Stomach smooth muscle (tissue), 2 donors: Measurements from ENCODE around the gene BICD1.

Experiments
- H3K27ac ChIP-seq: one replicate; pipeline ENCODE4 v1.7.0; 2013; ENCODE audit warnings: mild to moderate bottlenecking, low read length, inconsistent platforms
- H3K27me3 ChIP-seq, 2 donors: one replicate each; pipeline ENCODE4 v1.7.0; 2013; ENCODE audit warnings: low read length in 2 of 2; ENCODE audit not compliant: insufficient read depth in 2 of 2, control insufficient read depth in 1 of 2
- H3K36me3 ChIP-seq, 2 donors: one replicate each; pipeline ENCODE4 v1.7.0; 2013; ENCODE audit warnings: low read length in 2 of 2; ENCODE audit not compliant: control insufficient read depth in 2 of 2, insufficient read depth in 2 of 2
- H3K4me1 ChIP-seq: one replicate; pipeline ENCODE4 v1.7.0; 2013; ENCODE audit warnings: low read length; ENCODE audit not compliant: control insufficient read depth, insufficient read depth
- H3K4me3 ChIP-seq, 2 donors: one replicate each; pipeline ENCODE4 v1.7.0; 2013; ENCODE audit warnings: low read length in 2 of 2
- H3K9ac ChIP-seq, 2 donors: one replicate each; pipeline ENCODE4 v1.7.0; 2013; ENCODE audit warnings: low read length in 2 of 2, mild to moderate bottlenecking in 1 of 2
- H3K9me3 ChIP-seq, 2 donors: one replicate each; pipeline ENCODE4 v1.7.0; 2013; ENCODE audit warnings: low read length in 2 of 2; ENCODE audit not compliant: control insufficient read depth in 2 of 2
- donor health status: healthy.
- donor health status: Pancreatic carcinoma.

BICD1 gene

DNA sequence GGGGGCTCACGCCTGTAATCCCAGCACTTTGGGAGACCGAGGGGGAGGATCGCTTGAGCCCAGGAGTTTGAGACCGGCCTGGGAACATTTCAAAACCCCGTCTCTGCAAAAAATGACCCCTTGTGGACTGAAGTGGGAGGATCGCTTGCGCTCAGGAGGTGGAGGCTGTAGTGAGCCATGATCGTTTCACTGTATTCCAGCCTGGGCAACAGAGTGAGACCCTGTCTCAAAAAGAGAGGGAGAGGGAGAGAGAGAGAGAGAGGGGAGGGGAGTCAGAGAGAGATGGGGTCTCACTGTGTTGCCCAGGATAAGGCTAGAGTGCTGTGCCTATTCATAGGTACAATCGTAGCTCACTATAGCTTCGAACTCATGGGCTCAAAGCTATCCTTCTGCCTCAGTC is 295.5 kb downstream of the BICD1 start:
- Histone ChIP-seq H3K4me1 (peaks cover 15% of the 10 kb centered on the region), H3K9ac (no peak overlapping the region), H3K4me3 (no peak overlapping the region), H3K27me3 (no peaks in the 10 kb centered on the region), H3K36me3 (no peaks in the 10 kb centered on the region), H3K27ac (no peak overlapping the region), H3K9me3 (no peaks in the 10 kb centered on the region)

DNA sequence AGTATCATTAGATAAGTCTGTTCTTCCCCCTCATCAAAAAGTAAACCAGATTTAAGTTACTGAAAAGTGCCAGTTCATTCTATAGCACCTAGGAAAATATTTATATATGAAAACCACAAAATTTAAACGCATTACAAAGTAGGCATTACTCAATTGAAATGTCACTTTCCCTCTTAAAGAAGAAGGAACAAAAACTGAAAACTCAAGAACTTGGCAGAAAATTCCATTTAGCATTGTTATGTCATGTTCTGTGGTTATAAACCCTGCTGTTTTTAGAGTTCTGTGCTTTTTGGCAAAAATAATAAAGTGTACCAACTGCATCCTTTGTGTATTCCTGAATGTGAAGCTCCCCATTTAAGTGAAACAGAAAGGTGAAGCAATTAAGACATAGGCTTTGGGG is 296.3 kb downstream of the BICD1 start:
- H3K4me1 ChIP-seq, result peaks cover 15% of the 10 kb centered on the region
- no peaks in the 10 kb centered on the region for H3K36me3 ChIP-seq
- no peaks in the 10 kb centered on the region for H3K27me3 ChIP-seq
- H3K4me3 ChIP-seq, result no peak overlapping the region
- no peak overlapping the region for H3K27ac ChIP-seq
- no peaks in the 10 kb centered on the region for H3K9me3 ChIP-seq
- no peak overlapping the region for H3K9ac ChIP-seq

DNA sequence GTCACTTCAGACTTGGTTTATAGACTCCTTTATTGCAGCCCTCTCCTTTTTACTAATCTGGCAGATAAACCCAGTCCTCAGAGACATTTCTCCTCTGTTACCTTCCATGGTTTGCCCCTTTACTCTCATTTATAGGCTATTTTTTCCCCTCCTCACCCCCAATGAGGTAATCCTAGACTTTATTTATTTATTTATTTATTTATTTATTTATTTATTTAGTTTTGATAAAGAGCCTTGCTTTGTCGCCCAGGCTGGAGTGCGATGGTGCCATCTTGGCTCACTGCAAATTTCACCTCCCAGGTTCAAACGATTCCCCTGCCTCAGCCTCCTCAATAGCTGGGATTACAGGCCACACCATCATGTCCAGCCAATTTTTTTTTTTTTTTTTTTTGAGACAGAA is 301.1 kb downstream of the BICD1 start:
- H3K4me3 ChIP-seq, result no peak overlapping the region
- H3K4me1 ChIP-seq, result no peaks in the 10 kb centered on the region
- H3K27ac ChIP-seq, result no peak overlapping the region
- H3K36me3 ChIP-seq, result no peaks in the 10 kb centered on the region
- no peaks in the 10 kb centered on the region for H3K9me3 ChIP-seq
- no peak overlapping the region for H3K9ac ChIP-seq
- H3K27me3 ChIP-seq, result no peaks in the 10 kb centered on the region

DNA sequence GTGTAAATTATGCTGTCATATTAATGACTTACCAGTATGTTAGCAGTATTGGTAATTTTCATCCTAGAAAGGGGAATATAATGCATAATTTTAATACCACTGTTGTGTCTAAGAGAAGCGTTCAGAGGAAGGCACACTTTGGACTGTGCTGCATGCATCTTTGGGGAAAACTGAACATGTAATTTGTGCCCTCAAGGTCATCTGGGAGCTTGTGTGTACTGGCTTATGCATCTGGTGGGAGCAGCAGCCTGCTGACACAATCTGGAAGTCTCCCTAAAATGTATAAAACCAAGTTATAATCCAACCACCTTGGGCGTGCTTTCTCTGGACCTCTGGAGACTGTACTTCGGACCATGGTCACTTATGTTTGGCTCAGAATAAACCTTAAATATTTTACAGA is 306.8 kb downstream of the BICD1 start:
- Histone ChIP-seq H3K9ac (no peak overlapping the region), H3K27ac (no peak overlapping the region), H3K27me3 (no peaks in the 10 kb centered on the region), H3K4me3 (no peak overlapping the region), H3K36me3 (no peaks in the 10 kb centered on the region), H3K9me3 (no peaks in the 10 kb centered on the region), H3K4me1 (no peaks in the 10 kb centered on the region)

DNA sequence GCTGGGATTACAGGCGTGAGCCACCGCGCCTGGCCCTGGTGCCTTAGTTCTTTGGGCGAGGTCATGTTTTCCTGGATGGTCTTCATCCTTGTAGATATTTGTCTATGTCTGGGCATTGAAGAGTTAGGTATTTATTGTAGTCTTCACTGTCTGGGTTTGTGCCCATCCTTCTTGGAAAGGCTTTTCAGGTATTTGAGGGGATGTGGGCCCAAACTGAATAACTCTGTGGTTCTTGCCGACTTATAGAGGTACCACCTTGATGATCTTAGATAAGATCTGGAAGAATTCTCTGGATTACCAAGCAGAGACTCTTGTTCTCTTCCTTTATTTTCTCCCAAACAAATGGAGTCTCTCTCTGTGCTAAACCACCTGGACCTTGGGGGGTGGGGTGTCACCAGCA is 311.6 kb downstream of the BICD1 start:
- no peaks in the 10 kb centered on the region for H3K9me3 ChIP-seq
- no peak overlapping the region for H3K27ac ChIP-seq
- H3K4me3 ChIP-seq, result no peak overlapping the region
- no peaks in the 10 kb centered on the region for H3K36me3 ChIP-seq
- no peaks in the 10 kb centered on the region for H3K27me3 ChIP-seq
- H3K9ac ChIP-seq, result no peak overlapping the region
- H3K4me1 ChIP-seq, result no peaks in the 10 kb centered on the region

DNA sequence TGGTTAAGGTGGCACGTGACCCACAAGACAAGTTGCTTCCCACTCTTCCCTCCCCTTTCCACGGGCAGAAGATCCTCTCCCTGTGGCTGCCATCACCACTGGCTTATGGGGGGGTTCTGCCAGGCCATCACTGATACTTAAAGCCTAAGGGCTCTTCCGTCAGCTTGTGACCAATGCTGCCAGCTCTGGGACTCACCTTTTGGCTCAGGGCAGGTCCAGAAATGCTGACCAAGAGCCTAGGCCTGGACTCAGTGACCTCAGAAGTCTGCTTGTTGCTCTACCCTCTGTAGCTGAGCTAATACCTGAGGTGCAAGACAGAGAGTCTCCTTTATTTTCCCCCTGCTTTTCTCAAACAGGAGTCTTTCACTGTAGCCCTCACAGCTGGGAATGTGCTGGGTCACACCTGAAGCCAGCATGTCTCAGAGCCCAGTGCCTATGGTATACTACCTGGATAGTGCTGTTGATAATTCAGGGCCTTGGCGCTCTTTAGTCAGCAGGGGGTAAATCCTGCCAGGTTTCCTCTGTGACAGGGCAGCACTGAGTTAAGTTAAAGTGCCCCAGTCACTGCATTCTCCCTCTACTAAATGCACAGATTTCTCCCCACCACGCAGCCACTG is 312.4 kb downstream of the BICD1 start:
- Histone ChIP-seq H3K9me3 (no peaks in the 10 kb centered on the region), H3K9ac (no peak overlapping the region), H3K27me3 (no peaks in the 10 kb centered on the region), H3K4me3 (no peak overlapping the region), H3K4me1 (no peaks in the 10 kb centered on the region), H3K27ac (no peak overlapping the region), H3K36me3 (no peaks in the 10 kb centered on the region)

DNA sequence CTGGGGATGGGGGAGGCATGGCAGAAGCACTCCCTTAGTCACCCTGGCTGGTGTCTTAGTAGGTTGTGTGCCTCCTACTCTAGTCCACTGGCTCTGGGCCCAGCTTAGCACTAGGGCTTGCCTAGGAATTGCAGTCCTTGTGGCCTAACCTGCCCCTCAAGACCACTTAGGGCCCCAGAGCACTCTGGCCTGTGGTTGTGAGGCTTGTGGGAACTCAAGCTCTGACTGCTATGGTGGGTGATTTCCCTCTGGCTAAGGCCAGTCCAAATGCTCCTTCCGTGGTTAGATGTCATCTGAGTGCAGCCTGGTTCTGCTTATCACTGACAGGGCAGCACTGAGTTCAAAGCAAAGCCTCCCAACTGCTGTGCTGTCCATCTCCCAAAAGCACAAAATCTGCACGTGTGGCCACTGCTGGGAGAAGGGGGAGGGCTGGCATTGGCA is 312.9 kb downstream of the BICD1 start:
- Histone ChIP-seq H3K4me1 (no peaks in the 10 kb centered on the region), H3K9me3 (no peaks in the 10 kb centered on the region), H3K4me3 (no peak overlapping the region), H3K9ac (no peak overlapping the region), H3K36me3 (no peaks in the 10 kb centered on the region), H3K27me3 (no peaks in the 10 kb centered on the region), H3K27ac (no peak overlapping the region)

DNA sequence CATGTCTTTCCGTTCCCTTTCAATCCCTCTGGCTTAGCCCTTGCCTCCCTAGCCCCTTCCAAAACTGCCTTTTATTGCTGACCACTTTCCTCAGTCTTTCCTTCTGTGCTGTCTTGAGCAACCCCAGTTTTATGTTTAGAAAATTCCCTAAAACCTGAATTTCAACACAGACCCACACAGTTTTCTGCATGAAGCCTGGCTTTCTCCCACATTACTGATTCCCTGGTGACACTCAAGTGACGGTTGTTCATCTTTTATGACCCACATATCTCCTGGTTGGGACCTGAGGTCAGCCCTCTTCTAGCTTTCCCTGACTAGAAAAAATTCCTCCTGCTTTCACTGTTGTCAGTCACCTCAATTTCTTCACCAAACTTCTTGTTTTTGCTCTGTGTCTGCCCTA is 313.7 kb downstream of the BICD1 start:
- Histone ChIP-seq H3K9me3 (no peaks in the 10 kb centered on the region), H3K4me3 (no peak overlapping the region), H3K36me3 (no peaks in the 10 kb centered on the region), H3K27me3 (no peaks in the 10 kb centered on the region), H3K4me1 (no peaks in the 10 kb centered on the region), H3K27ac (no peak overlapping the region), H3K9ac (no peak overlapping the region)

DNA sequence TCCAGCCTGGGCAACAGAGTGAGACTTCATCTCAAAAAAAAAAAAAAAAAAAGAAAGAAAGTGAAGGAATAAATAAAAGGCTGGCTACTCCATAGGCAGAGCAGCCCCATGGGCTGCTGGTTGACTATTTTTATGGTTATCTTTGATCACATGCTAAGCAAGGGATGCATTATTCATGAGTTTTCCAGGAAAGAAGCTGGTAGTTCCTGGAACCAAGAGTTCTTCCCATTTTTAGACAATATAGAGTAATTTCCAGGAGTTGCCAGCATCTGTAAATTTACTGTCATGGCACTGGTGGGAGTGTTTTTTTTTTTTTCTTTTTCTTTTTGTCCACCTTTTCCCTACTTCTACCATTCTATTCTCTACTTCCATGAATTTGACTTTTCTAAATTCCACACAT is 316.9 kb downstream of the BICD1 start:
- H3K27me3 ChIP-seq, result no peaks in the 10 kb centered on the region
- no peak overlapping the region for H3K27ac ChIP-seq
- no peaks in the 10 kb centered on the region for H3K4me1 ChIP-seq
- no peaks in the 10 kb centered on the region for H3K36me3 ChIP-seq
- H3K9ac ChIP-seq, result no peak overlapping the region
- no peak overlapping the region for H3K4me3 ChIP-seq
- no peaks in the 10 kb centered on the region for H3K9me3 ChIP-seq

DNA sequence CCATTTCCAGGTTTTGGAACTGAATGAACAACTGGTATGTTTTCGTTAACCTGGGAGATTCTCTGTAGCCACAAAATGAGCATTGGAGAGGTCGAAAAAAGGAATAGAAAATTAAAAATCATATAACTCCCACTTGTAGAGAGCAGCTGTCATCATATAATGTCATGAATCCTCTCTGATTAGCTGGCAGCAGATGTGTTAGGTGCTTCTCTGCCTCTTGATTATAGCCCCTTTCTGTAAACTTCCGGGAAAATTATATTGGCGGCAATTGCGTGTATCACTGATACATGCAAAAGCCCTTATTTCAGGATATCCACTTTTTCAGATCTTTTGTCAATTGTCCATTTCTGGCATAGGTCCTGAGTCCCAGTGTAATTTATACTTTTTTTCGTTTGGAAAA is 324.4 kb downstream of the BICD1 start:
- Histone ChIP-seq H3K4me1 (no peaks in the 10 kb centered on the region), H3K27me3 (no peaks in the 10 kb centered on the region), H3K4me3 (no peak overlapping the region), H3K9ac (no peak overlapping the region), H3K9me3 (no peaks in the 10 kb centered on the region), H3K36me3 (no peaks in the 10 kb centered on the region), H3K27ac (no peak overlapping the region)
